Keratinocyte (primary cell): ENCODE measurements around the gene TNS3. TPM values are rescaled to one million over a fixed set of nuclear protein-coding genes. Genes with fewer than 3 reads are reported as not detected.

Experiments
- DNase-seq: peaks from one replicate; pipeline ENCODE4 v3.0.0-alpha.2; 2011; ENCODE audit warnings: low read depth, missing footprints, low spot score
- FAIRE-seq: peaks from 2 replicates; lab custom pipeline; 2011; peaks lifted over from hg19 to GRCh38; lab: Jason Lieb, UNC
- H2AFZ ChIP-seq: 2 replicates; pipeline ENCODE4 v1.6.0; 2012; ENCODE audit warnings: low read length, control low read depth, inconsistent platforms; ENCODE audit not compliant: control insufficient read depth
- H3K27ac ChIP-seq: 2 replicates; pipeline ENCODE4 v1.5.1; 2011; ENCODE audit warnings: low read length; ENCODE audit not compliant: control insufficient read depth, insufficient read depth
- H3K27me3 ChIP-seq: 3 replicates; pipeline ENCODE4 v1.6.0; 2011; ENCODE audit warnings: low read length; ENCODE audit not compliant: control insufficient read depth, insufficient read depth; ENCODE audit errors: extremely low read depth
- H3K36me3 ChIP-seq, 2 experiments: 2 replicates in 1 of 2; 3 replicates in 1 of 2; pipeline ENCODE4 v1.5.1; 2011; ENCODE audit warnings: low read length in 2 of 2, mild to moderate bottlenecking in 1 of 2; ENCODE audit not compliant: control insufficient read depth in 2 of 2, insufficient read depth in 2 of 2; ENCODE audit errors: extremely low read depth in 1 of 2
- H3K4me1 ChIP-seq: 3 replicates; pipeline ENCODE4 v1.5.1; 2011; ENCODE audit warnings: low read length; ENCODE audit not compliant: control insufficient read depth, insufficient read depth; ENCODE audit errors: extremely low read depth
- H3K4me2 ChIP-seq: 3 replicates; pipeline ENCODE4 v1.6.0; 2011; ENCODE audit warnings: low read depth, low read length; ENCODE audit not compliant: control insufficient read depth, insufficient read depth; ENCODE audit errors: extremely low read depth
- H3K4me3 ChIP-seq, 3 experiments: fragments of 200-600 bp in 1 of 3; sonication (generic) in 1 of 3; 2 replicates in 2 of 3; 3 replicates in 1 of 3; pipeline ENCODE4 v1.5.1; 2011 to 2016; ENCODE audit warnings: low read length in 3 of 3, mild to moderate bottlenecking in 3 of 3, control low read depth in 2 of 3, inconsistent platforms in 1 of 3, low read depth in 1 of 3, mixed read lengths in 1 of 3, mixed run types in 1 of 3, moderate library complexity in 1 of 3; ENCODE audit not compliant: control insufficient read depth in 2 of 3, insufficient read depth in 2 of 3; ENCODE audit errors: extremely low read depth in 1 of 3
- H3K79me2 ChIP-seq: 2 replicates; pipeline ENCODE4 v1.6.0; 2012; ENCODE audit warnings: low read length; ENCODE audit not compliant: control insufficient read depth, insufficient read depth
- H3K9ac ChIP-seq: 3 replicates; pipeline ENCODE4 v1.6.0; 2011; ENCODE audit warnings: low read length; ENCODE audit not compliant: control insufficient read depth, insufficient read depth; ENCODE audit errors: extremely low read depth
- H3K9me1 ChIP-seq: 3 replicates; pipeline ENCODE4 v1.6.0; 2011; ENCODE audit warnings: low read length; ENCODE audit not compliant: control insufficient read depth, insufficient read depth; ENCODE audit errors: extremely low read depth
- H3K9me3 ChIP-seq: 2 replicates; pipeline ENCODE4 v1.5.1; 2012; ENCODE audit warnings: low read depth, low read length; ENCODE audit not compliant: control insufficient read depth
- H4K20me1 ChIP-seq: 3 replicates; pipeline ENCODE4 v1.6.0; 2011; ENCODE audit warnings: low read length; ENCODE audit not compliant: control insufficient read depth, insufficient read depth; ENCODE audit errors: extremely low read depth
- EZH2 ChIP-seq: IDR thresholded peaks from one replicate; pipeline ENCODE4 v1.6.1; 2012; ENCODE audit warnings: inconsistent platforms, mild to moderate bottlenecking, low read length, moderate library complexity
- dilution Hi-C: fragments of 300-500 bp; cut with MboI; formaldehyde crosslinking; loops from one replicate; pipeline ENCODE4 v1.7.0; 2020; ENCODE audit warnings: low sequenced_read_pairs; ENCODE audit not compliant: extremely low pct_ligation_motif_present
- polyA plus RNA-seq, 5 experiments: library from polyadenylated mRNA; depleted of rRNA in 3 of 5; stranded (reverse) in 3 of 5; stranded (forward) in 1 of 5; unstranded in 1 of 5; fragments of >200 nt; gene quantifications; 1 replicate in 1 of 5; 2 replicates in 3 of 5; 3 replicates in 1 of 5; pipeline versions ENCODE4 v1.2.1 to v1.2.3, GENCODE V29; 2011 to 2012; ENCODE audit warnings: missing spikeins in 2 of 5, low read depth in 1 of 5, low replicate concordance in 1 of 5
- TF ChIP-seq, protein P1 (sequence below), 3 experiments: IDR thresholded peaks in 1 of 3; conservative IDR thresholded peaks in 1 of 3; optimal IDR thresholded peaks in 1 of 3; 2 replicates in 2 of 3; 3 replicates in 1 of 3; pipeline versions ENCODE3 to v1.5.1; 2011; ENCODE audit warnings: low read length in 3 of 3, mild to moderate bottlenecking in 3 of 3, moderate library complexity in 2 of 3, control low read depth in 1 of 3, inconsistent platforms in 1 of 3; ENCODE audit not compliant: insufficient read depth in 2 of 3; ENCODE audit errors: extremely low read depth in 1 of 3

Gene TNS3
- polyA plus RNA-seq, 1 donor (not counting 4 experiments of a cell fraction or from before 2014, with no cell fraction given): 3.9 TPM

DNA sequence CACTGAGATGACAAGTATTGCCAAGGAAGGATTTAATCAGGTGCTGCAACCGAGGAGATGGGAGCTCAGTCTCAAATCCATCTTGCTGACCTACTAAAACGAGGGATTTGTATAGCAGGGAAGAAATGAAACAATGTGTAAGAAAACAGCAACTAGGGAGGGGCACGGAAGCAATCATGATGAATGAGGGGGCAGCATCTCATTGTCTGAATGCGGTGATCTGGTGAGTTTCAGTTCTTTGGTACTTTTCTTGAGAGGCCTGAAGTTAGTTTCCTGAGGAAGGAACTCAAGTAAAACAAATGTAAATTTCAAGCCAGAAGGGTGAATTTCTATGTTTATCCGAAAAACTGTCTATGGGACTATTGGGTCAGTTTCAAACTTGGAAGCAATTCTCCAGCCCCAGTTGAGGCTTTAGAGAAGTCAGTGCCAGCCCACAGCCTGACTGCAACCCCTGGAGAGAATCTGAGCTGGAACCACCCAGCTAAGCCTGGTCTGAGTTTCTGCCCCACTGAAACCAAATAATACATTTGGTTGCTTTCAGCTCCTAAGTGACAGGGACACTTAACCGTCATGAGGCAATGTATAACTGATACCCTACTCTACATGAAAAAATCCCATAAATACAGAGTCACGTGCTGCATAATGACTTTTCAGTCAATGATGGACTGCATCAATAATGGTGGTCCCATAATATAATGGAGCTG is 45.8 kb upstream of the TNS3 start:
- dilution Hi-C loops: no loop called here
- H3K36me3 ChIP-seq: no peaks in the 10 kb centered on the region
- no peaks in the 10 kb centered on the region for H3K9me3 ChIP-seq
- H4K20me1 ChIP-seq: no peaks in the 10 kb centered on the region
- TF ChIP-seq, protein P1, sequence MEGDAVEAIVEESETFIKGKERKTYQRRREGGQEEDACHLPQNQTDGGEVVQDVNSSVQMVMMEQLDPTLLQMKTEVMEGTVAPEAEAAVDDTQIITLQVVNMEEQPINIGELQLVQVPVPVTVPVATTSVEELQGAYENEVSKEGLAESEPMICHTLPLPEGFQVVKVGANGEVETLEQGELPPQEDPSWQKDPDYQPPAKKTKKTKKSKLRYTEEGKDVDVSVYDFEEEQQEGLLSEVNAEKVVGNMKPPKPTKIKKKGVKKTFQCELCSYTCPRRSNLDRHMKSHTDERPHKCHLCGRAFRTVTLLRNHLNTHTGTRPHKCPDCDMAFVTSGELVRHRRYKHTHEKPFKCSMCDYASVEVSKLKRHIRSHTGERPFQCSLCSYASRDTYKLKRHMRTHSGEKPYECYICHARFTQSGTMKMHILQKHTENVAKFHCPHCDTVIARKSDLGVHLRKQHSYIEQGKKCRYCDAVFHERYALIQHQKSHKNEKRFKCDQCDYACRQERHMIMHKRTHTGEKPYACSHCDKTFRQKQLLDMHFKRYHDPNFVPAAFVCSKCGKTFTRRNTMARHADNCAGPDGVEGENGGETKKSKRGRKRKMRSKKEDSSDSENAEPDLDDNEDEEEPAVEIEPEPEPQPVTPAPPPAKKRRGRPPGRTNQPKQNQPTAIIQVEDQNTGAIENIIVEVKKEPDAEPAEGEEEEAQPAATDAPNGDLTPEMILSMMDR (optimal IDR thresholded peaks at IDR 0.05 in 1 of 3, IDR thresholded peaks at IDR 0.05 in 1 of 3, conservative IDR thresholded peaks at IDR 0.05 in 1 of 3; ENCODE audit: extremely low read depth in 1 of 3, insufficient read depth in 2 of 3, low read length in 3 of 3): no peak
- no peak for TF ChIP-seq EZH2
- no peaks in the 10 kb centered on the region for H3K4me1 ChIP-seq
- H2AFZ ChIP-seq: no peak overlapping the region
- FAIRE-seq (no peak), DNase-seq (no peak)
- no peak overlapping the region for H3K27ac ChIP-seq
- no peaks in the 10 kb centered on the region for H3K79me2 ChIP-seq
- no peak overlapping the region for H3K4me2 ChIP-seq
- no peaks in the 10 kb centered on the region for H3K9me1 ChIP-seq
- no peak overlapping the region for H3K9ac ChIP-seq
- H3K4me3 ChIP-seq: no peak overlapping the region
- no peaks in the 10 kb centered on the region for H3K27me3 ChIP-seq

DNA sequence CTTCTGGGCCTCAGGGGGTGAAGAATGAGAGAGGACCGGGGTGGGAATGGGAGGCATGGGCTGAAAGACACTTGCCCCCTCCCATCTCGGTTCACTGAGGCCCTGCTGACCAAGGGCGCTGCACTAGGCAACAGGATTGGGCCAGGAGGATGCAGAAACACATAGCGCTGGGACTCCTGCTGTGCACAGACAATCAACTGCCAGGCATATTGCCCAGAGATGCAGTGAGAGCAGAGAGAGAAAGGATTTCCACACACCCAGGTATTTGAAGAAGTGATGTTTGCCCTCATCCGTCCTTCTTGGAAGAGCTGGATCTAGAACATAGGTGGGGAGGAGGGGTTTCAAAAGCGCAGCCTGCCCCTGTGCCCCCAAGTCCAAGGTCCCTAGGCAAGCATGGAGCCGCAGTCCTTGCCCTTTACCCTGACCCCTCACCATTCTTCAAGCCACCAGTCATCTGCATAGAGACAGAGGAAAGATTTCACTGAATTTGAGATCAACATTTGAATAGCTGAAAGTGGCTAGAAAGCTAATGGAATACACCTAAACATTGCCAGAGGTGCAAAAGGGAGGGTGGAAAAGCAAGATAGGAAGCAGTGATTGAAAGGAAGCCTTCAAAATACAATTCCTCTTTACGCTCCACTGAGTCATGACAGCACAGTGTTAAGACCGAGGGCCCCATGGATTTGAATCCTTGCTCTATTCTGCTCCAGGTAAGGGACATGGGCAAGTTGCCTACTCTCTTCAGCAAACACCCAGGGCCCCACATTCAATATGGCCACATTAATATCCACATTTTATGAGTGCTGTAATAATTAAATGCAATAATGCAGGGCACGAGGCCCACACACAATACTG is 44.2 kb upstream of the TNS3 start:
- Histone ChIP-seq H3K79me2 (no peaks in the 10 kb centered on the region), H3K4me3 (no peak overlapping the region), H3K4me2 (no peak overlapping the region), H3K9me1 (no peaks in the 10 kb centered on the region), H3K9ac (no peak overlapping the region), H2AFZ (no peak overlapping the region), H3K27me3 (no peaks in the 10 kb centered on the region), H4K20me1 (no peaks in the 10 kb centered on the region), H3K36me3 (no peaks in the 10 kb centered on the region), H3K4me1 (no peaks in the 10 kb centered on the region), H3K9me3 (no peaks in the 10 kb centered on the region), H3K27ac (no peak overlapping the region)
- no peak for TF ChIP-seq EZH2
- TF ChIP-seq, protein P1 (optimal IDR thresholded peaks at IDR 0.05 in 1 of 3, IDR thresholded peaks at IDR 0.05 in 1 of 3, conservative IDR thresholded peaks at IDR 0.05 in 1 of 3; ENCODE audit: extremely low read depth in 1 of 3, insufficient read depth in 2 of 3, low read length in 3 of 3): no peak
- dilution Hi-C loops: no loop called here
- DNase-seq: no peak
- FAIRE-seq: no peak
